ENCODE results near the gene AUTS2. TPM values are rescaled to one million over a fixed set of nuclear protein-coding genes. Genes with fewer than 3 reads are reported as not detected.

The AUTS2 gene
- total and polyA plus RNA-seq, 10 of the 15 experiments (the other 5 are each of a cell fraction or from before 2014, with no cell fraction given), result 6.4 to 55.6 (median 21.6) TPM

- no peak; the same call in 1 of the 2 replicates for TF ChIP-seq ZNF592 (IDR thresholded peaks at IDR 0.05)
- peak; percentile 75; the same call in 1 of the 2 replicates for TF ChIP-seq IRF4 (IDR thresholded peaks at IDR 0.05; ENCODE audit: low read depth, low read length)
- TF ChIP-seq NFIC (IDR thresholded peaks at IDR 0.05; ENCODE audit: low read depth, low read length), result peak; percentile 90
- TF ChIP-seq FOS (IDR thresholded peaks at IDR 0.05; ENCODE audit: borderline replicate concordance, extremely low read depth, insufficient read length), result no peak
- TF ChIP-seq GABPA (IDR thresholded peaks at IDR 0.05; ENCODE audit: low read depth), result no peak
- TF ChIP-seq YY1 (IDR thresholded peaks at IDR 0.05; ENCODE audit: low read depth, low read length), result no peak
- no peak for TF ChIP-seq ZNF274 (IDR thresholded peaks at IDR 0.05; ENCODE audit: insufficient read depth, insufficient read length)
- TF ChIP-seq MTA3 (IDR thresholded peaks at IDR 0.05; ENCODE audit: borderline replicate concordance, low read length), result peak; percentile 52; the same call in 1 of the 2 replicates
- TF ChIP-seq KDM1A (IDR thresholded peaks at IDR 0.05; ENCODE audit: borderline replicate concordance), result no peak
- peak; percentile 87 for TF ChIP-seq EED (IDR thresholded peaks at IDR 0.05; ENCODE audit: low read depth)
- no peak for TF ChIP-seq TARDBP (IDR thresholded peaks at IDR 0.05; ENCODE audit: borderline replicate concordance)
- TF ChIP-seq ZNF622 (IDR thresholded peaks at IDR 0.05), result no peak
These were observed 749.4 kb downstream of the AUTS2 start (continued) for GRCh38 chr7:70347463-70348254.

Data from GM12878 (cell line).